IMR-90 (cell line): ENCODE measurements around the gene SORBS1. TPM values are rescaled to one million over a fixed set of nuclear protein-coding genes. Genes with fewer than 3 reads are reported as not detected.

Experiments used
- ATAC-seq: fragments of 200-7000 bp; cut with Tn5 transposase; 2 replicates; pipeline ENCODE4 v1.9.1; 2020; ENCODE audit warnings: low read depth, mild to moderate bottlenecking, moderate library complexity
- BruUV-seq: library from RNA; stranded (reverse); fragments of 400-500 nt; replicated peaks from 2 replicates; lab custom pipeline; 2021; lab: Mats Ljungman, UMichigan
- CTCF ChIA-PET: fragments of 300-600 bp; formaldehyde crosslinking; extraction: SDS; loops from one replicate; lab custom pipeline; 2021; ENCODE audit warnings: antibody characterized with exemption; lab: Yijun Ruan, JAX
- POLR2A ChIA-PET: fragments of 300-600 bp; sonication (Branson Sonifier 250); formaldehyde crosslinking; loops from one replicate; lab custom pipeline; 2022; ENCODE audit warnings: antibody characterized with exemption; ENCODE audit not compliant: unreplicated experiment; lab: Charles Lee
- DNase-seq: peaks from one replicate; pipeline ENCODE4 v3.0.0; 2013
- H2AFZ ChIP-seq: replicated peaks from 2 replicates; pipeline ENCODE3; 2013; ENCODE audit warnings: low read length, mild to moderate bottlenecking; ENCODE audit not compliant: poor library complexity
- H2AK5ac ChIP-seq: 2 replicates; pipeline ENCODE4 v1.6.1; 2013; ENCODE audit warnings: low read depth, low read length, inconsistent platforms
- H2AK9ac ChIP-seq: replicated peaks from 2 replicates; pipeline ENCODE3; 2013; ENCODE audit warnings: mild to moderate bottlenecking, low read depth, low read length, moderate library complexity; ENCODE audit not compliant: poor library complexity
- H2BK120ac ChIP-seq: 2 replicates; pipeline ENCODE4 v1.6.1; 2013; ENCODE audit warnings: low read depth, low read length, inconsistent platforms
- H2BK15ac ChIP-seq: 3 replicates; pipeline ENCODE4 v1.6.1; 2013; ENCODE audit warnings: low read depth, low read length, inconsistent platforms
- H2BK20ac ChIP-seq: 2 replicates; pipeline ENCODE4 v1.6.1; 2013; ENCODE audit warnings: low read depth, mild to moderate bottlenecking, inconsistent platforms, low read length, moderate library complexity
- H2BK5ac ChIP-seq: 2 replicates; pipeline ENCODE4 v1.6.1; 2013; ENCODE audit warnings: mild to moderate bottlenecking, low read depth, low read length, inconsistent platforms; ENCODE audit not compliant: poor library complexity, severe bottlenecking
- H3K14ac ChIP-seq: replicated peaks from 2 replicates; pipeline ENCODE4 v1.6.1; 2013; ENCODE audit warnings: low read depth, low read length, inconsistent platforms
- H3K18ac ChIP-seq: 2 replicates; pipeline ENCODE4 v1.6.1; 2013; ENCODE audit warnings: low read depth, low read length, control low read depth
- H3K23ac ChIP-seq: 2 replicates; pipeline ENCODE4 v1.6.1; 2013; ENCODE audit warnings: low read depth, low read length, inconsistent platforms
- H3K27ac ChIP-seq: 2 replicates; pipeline ENCODE4 v1.5.1; 2013; ENCODE audit warnings: mild to moderate bottlenecking, control low read depth, low read length; ENCODE audit not compliant: insufficient read depth
- H3K27me3 ChIP-seq: 2 replicates; pipeline ENCODE4 v1.6.1; 2013; ENCODE audit warnings: low read length; ENCODE audit not compliant: control insufficient read depth, insufficient read depth
- H3K36me3 ChIP-seq: 2 replicates; pipeline ENCODE4 v1.6.1; 2013; ENCODE audit warnings: low read length, mixed read lengths; ENCODE audit not compliant: control insufficient read depth, insufficient read depth
- H3K4ac ChIP-seq: 2 replicates; pipeline ENCODE4 v1.6.1; 2013; ENCODE audit warnings: low read depth, low read length, inconsistent platforms
- H3K4me1 ChIP-seq: 2 replicates; pipeline ENCODE4 v1.6.1; 2013; ENCODE audit warnings: low read length, mixed read lengths; ENCODE audit not compliant: control insufficient read depth, insufficient read depth
- H3K4me2 ChIP-seq: 2 replicates; pipeline ENCODE4 v1.6.1; 2013; ENCODE audit warnings: low read depth, mild to moderate bottlenecking, control low read depth, low read length, moderate library complexity
- H3K4me3 ChIP-seq: 2 replicates; pipeline ENCODE4 v1.5.1; 2013; ENCODE audit warnings: low read depth, mild to moderate bottlenecking, control low read depth, low read length, moderate library complexity; ENCODE audit not compliant: insufficient read depth
- H3K56ac ChIP-seq: 2 replicates; pipeline ENCODE4 v1.6.1; 2013; ENCODE audit warnings: low read length, inconsistent platforms; ENCODE audit not compliant: insufficient read depth; ENCODE audit errors: extremely low read depth
- H3K79me1 ChIP-seq, 2 experiments: 2 replicates each; pipeline ENCODE4 v1.6.1; 2013; ENCODE audit warnings: low read length in 2 of 2, inconsistent platforms in 1 of 2, low read depth in 1 of 2
- H3K9ac ChIP-seq: 2 replicates; pipeline ENCODE4 v1.6.1; 2013; ENCODE audit warnings: low read depth, low read length, control low read depth
- H3K9me1 ChIP-seq: 2 replicates; pipeline ENCODE4 v1.6.1; 2013; ENCODE audit warnings: low read length, inconsistent platforms; ENCODE audit not compliant: insufficient read depth
- H3K9me3 ChIP-seq: 2 replicates; pipeline ENCODE4 v1.6.1; 2013; ENCODE audit warnings: low read length; ENCODE audit not compliant: control insufficient read depth, insufficient read depth
- H4K20me1 ChIP-seq: 2 replicates; pipeline ENCODE4 v1.6.1; 2013; ENCODE audit warnings: low read length, inconsistent platforms; ENCODE audit not compliant: insufficient read depth
- H4K5ac ChIP-seq: 2 replicates; pipeline ENCODE4 v1.6.1; 2013; ENCODE audit warnings: mild to moderate bottlenecking, low read depth, low read length, control low read depth
- H4K8ac ChIP-seq, 2 experiments: 2 replicates each; pipeline ENCODE4 v1.6.1; 2013; ENCODE audit warnings: low read depth in 2 of 2, low read length in 2 of 2, control low read depth in 1 of 2, inconsistent platforms in 1 of 2
- H4K91ac ChIP-seq: 2 replicates; pipeline ENCODE4 v1.6.1; 2013; ENCODE audit warnings: low read depth, low read length, inconsistent platforms; ENCODE audit not compliant: insufficient read depth
- BHLHE40 ChIP-seq: fragments of 150-350 bp; IDR thresholded peaks from 2 replicates; pipeline ENCODE4 v1.6.1; 2016; ENCODE audit warnings: mild to moderate bottlenecking, low read depth, low read length
- CEBPB ChIP-seq: IDR thresholded peaks from 2 replicates; pipeline ENCODE4 v1.6.1; 2012; ENCODE audit warnings: low read depth, low read length, improper control_type of control experiment
- CHD1 ChIP-seq: IDR thresholded peaks from 2 replicates; pipeline ENCODE4 v1.6.1; 2012; ENCODE audit warnings: low read depth, low read length, improper control_type of control experiment
- CTCF ChIP-seq: conservative IDR thresholded peaks from 2 replicates; pipeline ENCODE4 v1.5.1; 2012; ENCODE audit warnings: mild to moderate bottlenecking, low read depth, low read length, improper control_type of control experiment
- ELK1 ChIP-seq: fragments of 150-350 bp; IDR thresholded peaks from 2 replicates; pipeline ENCODE4 v1.6.1; 2016; ENCODE audit warnings: low read depth, mild to moderate bottlenecking, low read length, moderate library complexity, borderline replicate concordance
- FOS ChIP-seq: fragments of 150-350 bp; IDR thresholded peaks from 2 replicates; pipeline ENCODE4 v1.6.1; 2016; ENCODE audit warnings: low read depth, low read length
- MAFK ChIP-seq: IDR thresholded peaks from 2 replicates; pipeline ENCODE4 v1.6.1; 2012; ENCODE audit warnings: low read depth, low read length, improper control_type of control experiment
- MAZ ChIP-seq: IDR thresholded peaks from 2 replicates; pipeline ENCODE4 v1.6.1; 2012; ENCODE audit warnings: low read depth, mild to moderate bottlenecking, low read length, improper control_type of control experiment, moderate library complexity, borderline replicate concordance
- MXI1 ChIP-seq: IDR thresholded peaks from 2 replicates; pipeline ENCODE4 v1.6.1; 2012; ENCODE audit warnings: low read depth, mild to moderate bottlenecking, low read length, moderate library complexity, borderline replicate concordance
- NFE2L2 ChIP-seq: fragments of 150-350 bp; IDR thresholded peaks from 2 replicates; pipeline ENCODE4 v1.6.1; 2016; ENCODE audit warnings: low read depth, mild to moderate bottlenecking, low read length
- POLR2A ChIP-seq: IDR thresholded peaks from 2 replicates; pipeline ENCODE4 v1.6.1; 2012; ENCODE audit warnings: mild to moderate bottlenecking, low read depth, low read length
- RAD21 ChIP-seq: IDR thresholded peaks from 2 replicates; pipeline ENCODE4 v1.6.1; 2012; ENCODE audit warnings: low read length, improper control_type of control experiment
- RCOR1 ChIP-seq: IDR thresholded peaks from 2 replicates; pipeline ENCODE4 v1.6.1; 2012; ENCODE audit warnings: mild to moderate bottlenecking, low read length, improper control_type of control experiment; ENCODE audit not compliant: insufficient replicate concordance
- RFX5 ChIP-seq: IDR thresholded peaks from 2 replicates; pipeline ENCODE4 v1.8.0; 2012; ENCODE audit warnings: low read depth, mild to moderate bottlenecking, low read length, moderate library complexity
- SMC3 ChIP-seq: fragments of 150-350 bp; IDR thresholded peaks from 2 replicates; pipeline ENCODE4 v1.6.1; 2016; ENCODE audit warnings: low read depth, mild to moderate bottlenecking, antibody characterized with exemption, low read length, moderate library complexity
- USF2 ChIP-seq: fragments of 150-350 bp; IDR thresholded peaks from 2 replicates; pipeline ENCODE4 v1.6.1; 2017; ENCODE audit warnings: mild to moderate bottlenecking, antibody characterized with exemption, low read length, low read depth
- WGBS, 2 experiments: methylation state at CpG; one replicate each; pipeline versions ENCODE4 v1.1.5 to v1.1.7; 2013; ENCODE audit warnings: missing lambda C conversion rate in 2 of 2; ENCODE audit not compliant: insufficient read length in 1 of 2; ENCODE audit errors: extremely low coverage in 2 of 2; 5-methylcytosine and 5-hydroxymethylcytosine counted together
- dilution Hi-C: fragments of 300-500 bp; cut with HindIII; formaldehyde crosslinking; loops from one replicate; pipeline ENCODE4 v1.14.3; 2018; ENCODE audit warnings: low sequenced_read_pairs; ENCODE audit not compliant: unreplicated experiment
- in situ Hi-C: fragments of 300-500 bp; cut with MboI; formaldehyde crosslinking; loops from 3 replicates; pipeline ENCODE4 v1.14.3; 2019; ENCODE audit warnings: low sequenced_read_pairs, inconsistent platforms, mixed read lengths
- intact Hi-C: fragments of 100-400 bp; cut with micrococcal nuclease; formaldehyde crosslinking; loops from 2 replicates; pipeline ENCODE4 v1.10.0; 2022
- polyA plus RNA-seq, 3 experiments: library from polyadenylated mRNA; depleted of rRNA; stranded (reverse); fragments of >200 nt; gene quantifications; 2 replicates each; pipeline ENCODE4 v1.2.3, GENCODE V29; 2012; ENCODE audit warnings: low replicate concordance in 1 of 3
- total RNA-seq: library from RNA; depleted of rRNA; stranded (reverse); fragments of >200 nt; gene quantifications from 2 replicates; pipeline ENCODE4 v1.2.3, GENCODE V29; 2012

Gene SORBS1
- total and polyA plus RNA-seq, 2 of the 4 experiments (the other 2 are of a cell fraction): 0.18 to 0.32 TPM

GRCh38 chr10:95552679-95553342 is 8.4 kb downstream of the SORBS1 start:
- DNase-seq: no peak
- Histone ChIP-seq H2BK120ac (no peak overlapping the region), H4K5ac (no peak overlapping the region), H3K79me1 (no peaks in the 10 kb centered on the region), H3K14ac (no peak overlapping the region), H3K56ac (no peak overlapping the region), H2AK5ac (no peak overlapping the region), H2AK9ac (no peak overlapping the region), H3K36me3 (no peaks in the 10 kb centered on the region), H3K9me1 (no peaks in the 10 kb centered on the region), H3K18ac (no peak overlapping the region), H3K4me3 (no peak overlapping the region), H2BK15ac (no peak overlapping the region), H3K9ac (no peak overlapping the region), H3K9me3 (no peaks in the 10 kb centered on the region), H3K27me3 (peaks cover 3% of the 10 kb centered on the region; the same call in 1 of the 2 replicates), H4K8ac (no peak overlapping the region), H3K27ac (no peak overlapping the region), H2AFZ (no peak overlapping the region), H2BK20ac (no peak overlapping the region), H3K4me2 (no peak overlapping the region), H3K4me1 (no peaks in the 10 kb centered on the region), H3K4ac (no peak overlapping the region), H2BK5ac (no peak overlapping the region), H3K23ac (no peak overlapping the region), H4K20me1 (no peaks in the 10 kb centered on the region), H4K91ac (no peak overlapping the region)
- POLR2A ChIA-PET: no interaction called here
- dilution Hi-C loops: no loop called here
- ATAC-seq: no peak
- CTCF ChIA-PET: no interaction called here
- no TSS peak for BruUV-seq
- no peak for TF ChIP-seq ELK1
- TF ChIP-seq CEBPB: no peak
- TF ChIP-seq FOS: no peak
- no peak for TF ChIP-seq CHD1
- no peak for TF ChIP-seq CTCF
- no peak for TF ChIP-seq POLR2A
- no peak for TF ChIP-seq SMC3
- TF ChIP-seq RAD21: no peak
- TF ChIP-seq MXI1: no peak
- TF ChIP-seq RFX5: no peak
- no peak for TF ChIP-seq USF2
- no peak for TF ChIP-seq BHLHE40
- TF ChIP-seq RCOR1: no peak
- no peak for TF ChIP-seq NFE2L2
- no peak for TF ChIP-seq MAZ
- no peak for TF ChIP-seq MAFK
- in situ Hi-C loops: no loop called here
- no CpG with 5 or more reads among the region's 5 CpGs for WGBS, 2 experiments
- intact Hi-C loops: no loop called here
